Suprapubic skin (tissue), 4 donors: ENCODE data around the gene PAK5.

Source experiments
- EP300 ChIP-seq: sonication (generic); formaldehyde crosslinking; IDR thresholded peaks from one replicate; pipeline ENCODE4 v1.6.1; 2017; ENCODE audit warnings: antibody characterized with exemption
- POLR2A ChIP-seq, 2 donors: fragments of 450-650 bp; IDR thresholded peaks; one replicate each; pipeline ENCODE4 v1.6.1; 2017; ENCODE audit warnings: antibody characterized with exemption in 2 of 2, mild to moderate bottlenecking in 2 of 2, moderate library complexity in 2 of 2
- POLR2AphosphoS5 ChIP-seq, 3 donors: sonication (generic); formaldehyde crosslinking; IDR thresholded peaks; one replicate each; pipeline ENCODE4 v1.6.1; 2017; ENCODE audit warnings: antibody characterized with exemption in 3 of 3
- TF ChIP-seq, protein P1 (sequence below), 2 donors: fragments of 200-600 bp in 1 of 2; fragments of 450-650 bp in 1 of 2; sonication (generic) in 1 of 2; IDR thresholded peaks; one replicate each; pipeline ENCODE4 v1.5.1; 2016 to 2019; ENCODE audit warnings: antibody characterized with exemption in 2 of 2, mild to moderate bottlenecking in 1 of 2, moderate library complexity in 1 of 2

GRCh38 chr20:9570612-9571011 lies 268.3 kb downstream of the PAK5 start:
- TF ChIP-seq, protein P1, sequence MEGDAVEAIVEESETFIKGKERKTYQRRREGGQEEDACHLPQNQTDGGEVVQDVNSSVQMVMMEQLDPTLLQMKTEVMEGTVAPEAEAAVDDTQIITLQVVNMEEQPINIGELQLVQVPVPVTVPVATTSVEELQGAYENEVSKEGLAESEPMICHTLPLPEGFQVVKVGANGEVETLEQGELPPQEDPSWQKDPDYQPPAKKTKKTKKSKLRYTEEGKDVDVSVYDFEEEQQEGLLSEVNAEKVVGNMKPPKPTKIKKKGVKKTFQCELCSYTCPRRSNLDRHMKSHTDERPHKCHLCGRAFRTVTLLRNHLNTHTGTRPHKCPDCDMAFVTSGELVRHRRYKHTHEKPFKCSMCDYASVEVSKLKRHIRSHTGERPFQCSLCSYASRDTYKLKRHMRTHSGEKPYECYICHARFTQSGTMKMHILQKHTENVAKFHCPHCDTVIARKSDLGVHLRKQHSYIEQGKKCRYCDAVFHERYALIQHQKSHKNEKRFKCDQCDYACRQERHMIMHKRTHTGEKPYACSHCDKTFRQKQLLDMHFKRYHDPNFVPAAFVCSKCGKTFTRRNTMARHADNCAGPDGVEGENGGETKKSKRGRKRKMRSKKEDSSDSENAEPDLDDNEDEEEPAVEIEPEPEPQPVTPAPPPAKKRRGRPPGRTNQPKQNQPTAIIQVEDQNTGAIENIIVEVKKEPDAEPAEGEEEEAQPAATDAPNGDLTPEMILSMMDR (IDR thresholded peaks at IDR 0.05), result no peak
- TF ChIP-seq POLR2AphosphoS5 (IDR thresholded peaks at IDR 0.05), result no peak
- no peak for TF ChIP-seq POLR2A (IDR thresholded peaks at IDR 0.05)
- TF ChIP-seq EP300, result no peak
